GM12878 (cell line): ENCODE data around the gene CEP131. TPM values are rescaled to one million over a fixed set of nuclear protein-coding genes. Genes with fewer than 3 reads are reported as not detected.

ENCODE experiments used
- ATAC-seq: fragments of 200-7000 bp; cut with Tn5 transposase; 3 replicates; pipeline ENCODE4 v1.9.1; 2020; ENCODE audit warnings: mild to moderate bottlenecking, moderate library complexity
- BruUV-seq: library from RNA; stranded (reverse); fragments of 400-500 nt; replicated peaks from 2 replicates; lab custom pipeline; 2021; lab: Mats Ljungman, UMichigan
- CTCF ChIA-PET: fragments of 300-600 bp; sonication (Branson Sonifier 250); formaldehyde crosslinking; extraction: SDS; loops from one replicate; lab custom pipeline; 2021; ENCODE audit warnings: inconsistent platforms; lab: Yijun Ruan, JAX
- POLR2A ChIA-PET: fragments of 350-600 bp; formaldehyde crosslinking; extraction: SDS; loops from one replicate; lab custom pipeline; 2021; ENCODE audit warnings: inconsistent platforms; lab: Charles Lee
- RAD21 ChIA-PET: fragments of 300-600 bp; sonication (Branson Sonifier 250); formaldehyde crosslinking; loops from one replicate; lab custom pipeline; 2023; ENCODE audit warnings: antibody characterized with exemption; ENCODE audit not compliant: unreplicated experiment; lab: Charles Lee
- SMC1A ChIA-PET: fragments of 300-600 bp; sonication (Branson Sonifier 250); formaldehyde crosslinking; loops from one replicate; lab custom pipeline; 2023; ENCODE audit not compliant: unreplicated experiment, uncharacterized antibody; lab: Charles Lee
- DNase-seq: peaks from one replicate; pipeline ENCODE4 v3.0.0-alpha.2; 2011; ENCODE audit warnings: low read depth, low spot score
- FAIRE-seq: peaks from 3 replicates; lab custom pipeline; 2011; peaks lifted over from hg19 to GRCh38; lab: Jason Lieb, UNC
- H2AFZ ChIP-seq: 2 replicates; pipeline ENCODE4 v1.6.0; 2011; ENCODE audit warnings: low read depth, low read length, control low read depth; ENCODE audit not compliant: control insufficient read depth
- H3K27ac ChIP-seq: 2 replicates; pipeline ENCODE4 v1.5.1; 2011; ENCODE audit warnings: control low read depth; ENCODE audit not compliant: control insufficient read depth, insufficient read depth
- H3K27me3 ChIP-seq, 2 experiments: replicated peaks in 1 of 2; 2 replicates each; pipeline versions ENCODE4 v1.6.0 to v1.6.1; 2011; ENCODE audit warnings: low read length in 1 of 2; ENCODE audit not compliant: control insufficient read depth in 2 of 2, insufficient read depth in 2 of 2
- H3K36me3 ChIP-seq, 2 experiments: 2 replicates each; pipeline ENCODE4 v1.5.1; 2011; ENCODE audit warnings: low read length in 1 of 2; ENCODE audit not compliant: control insufficient read depth in 2 of 2, insufficient read depth in 2 of 2
- H3K4me1 ChIP-seq: 2 replicates; pipeline ENCODE4 v1.6.1; 2011; ENCODE audit warnings: mild to moderate bottlenecking, low read length, moderate library complexity, mixed read lengths; ENCODE audit not compliant: control insufficient read depth, insufficient read depth
- H3K4me2 ChIP-seq: 2 replicates; pipeline ENCODE4 v1.6.0; 2011; ENCODE audit warnings: control low read depth; ENCODE audit not compliant: control insufficient read depth, insufficient read depth
- H3K4me3 ChIP-seq: fragments of 200-600 bp; sonication (generic); 2 replicates; pipeline ENCODE4 v1.5.1; 2016
- H3K79me2 ChIP-seq: 2 replicates; pipeline ENCODE4 v1.6.0; 2011; ENCODE audit warnings: low read length; ENCODE audit not compliant: control insufficient read depth, insufficient read depth
- H3K9ac ChIP-seq: 2 replicates; pipeline ENCODE4 v1.8.0; 2011; ENCODE audit warnings: low read length, control low read depth, mixed read lengths; ENCODE audit not compliant: control insufficient read depth, insufficient read depth
- H3K9me3 ChIP-seq: replicated peaks from 3 replicates; pipeline ENCODE4 v1.5.1; 2011; ENCODE audit warnings: mild to moderate bottlenecking, low read length; ENCODE audit not compliant: control insufficient read depth, insufficient read depth
- H4K20me1 ChIP-seq: 2 replicates; pipeline ENCODE4 v1.6.0; 2011; ENCODE audit not compliant: control insufficient read depth, insufficient read depth
- ATF2 ChIP-seq: IDR thresholded peaks from 2 replicates; pipeline ENCODE4 v1.6.1; 2012; ENCODE audit warnings: low read length, inconsistent platforms
- BACH1 ChIP-seq: fragments of 450-650 bp; IDR thresholded peaks from 2 replicates; pipeline ENCODE4 v1.6.1; 2017; ENCODE audit warnings: mild to moderate bottlenecking, borderline replicate concordance
- BMI1 ChIP-seq: fragments of 450-650 bp; IDR thresholded peaks from 2 replicates; pipeline ENCODE4 v1.6.1; 2016; ENCODE audit warnings: mild to moderate bottlenecking, moderate library complexity, borderline replicate concordance
- CBFB ChIP-seq: IDR thresholded peaks from 2 replicates; pipeline ENCODE4 v1.6.1; 2016; ENCODE audit warnings: antibody characterized with exemption, low read depth
- CBX5 ChIP-seq: sonication (generic); IDR thresholded peaks from 2 replicates; pipeline ENCODE4 v1.6.1; 2016; ENCODE audit warnings: low read depth, moderate library complexity, mild to moderate bottlenecking, inconsistent platforms
- CREB1 ChIP-seq: IDR thresholded peaks from 2 replicates; pipeline ENCODE4 v1.6.1; 2012; ENCODE audit warnings: low read depth, mild to moderate bottlenecking, inconsistent platforms
- ETV6 ChIP-seq, 2 experiments: fragments of 450-650 bp in 1 of 2; IDR thresholded peaks in 1 of 2; conservative IDR thresholded peaks in 1 of 2; 2 replicates each; pipeline ENCODE4 v1.6.1; 2014; ENCODE audit warnings: antibody characterized with exemption in 1 of 2, borderline replicate concordance in 1 of 2, low read depth in 1 of 2, mild to moderate bottlenecking in 1 of 2, moderate library complexity in 1 of 2
- FOS ChIP-seq: IDR thresholded peaks from 3 replicates; pipeline ENCODE4 v1.6.1; 2011; ENCODE audit warnings: borderline replicate concordance; ENCODE audit not compliant: insufficient read length; ENCODE audit errors: extremely low read depth
- GATAD2B ChIP-seq: fragments of 450-650 bp; conservative IDR thresholded peaks from 2 replicates; pipeline ENCODE4 v1.6.1; 2017; ENCODE audit warnings: low read depth, mild to moderate bottlenecking, moderate library complexity
- KDM1A ChIP-seq: fragments of 200-600 bp; sonication (generic); IDR thresholded peaks from 2 replicates; pipeline ENCODE4 v1.6.1; 2016; ENCODE audit warnings: borderline replicate concordance
- MEF2B ChIP-seq: fragments of 450-650 bp; IDR thresholded peaks from 2 replicates; pipeline ENCODE4 v1.6.1; 2018; ENCODE audit warnings: mild to moderate bottlenecking, moderate library complexity; ENCODE audit not compliant: partially characterized antibody, poor library complexity, severe bottlenecking
- STAT1 ChIP-seq: fragments of 450-650 bp; conservative IDR thresholded peaks from 2 replicates; pipeline ENCODE4 v1.6.1; 2014; ENCODE audit warnings: antibody characterized with exemption, mild to moderate bottlenecking
- TCF12 ChIP-seq: IDR thresholded peaks from 2 replicates; pipeline ENCODE4 v1.6.1; 2011; ENCODE audit warnings: low read depth, mild to moderate bottlenecking, low read length
- USF2 ChIP-seq: IDR thresholded peaks from 2 replicates; pipeline ENCODE4 v1.6.1; 2011; ENCODE audit warnings: low read depth, low read length, improper control_type of control experiment, borderline replicate concordance
- YBX1 ChIP-seq: fragments of 450-650 bp; IDR thresholded peaks from 2 replicates; pipeline ENCODE4 v1.6.1; 2016; ENCODE audit warnings: antibody characterized with exemption
- ZBED1 ChIP-seq: IDR thresholded peaks from 2 replicates; pipeline ENCODE4 v1.6.1; 2016; ENCODE audit warnings: borderline replicate concordance
- ZNF217 ChIP-seq: fragments of 450-650 bp; IDR thresholded peaks from 2 replicates; pipeline ENCODE4 v1.6.1; 2017; ENCODE audit warnings: antibody characterized with exemption, mild to moderate bottlenecking
- ZNF592 ChIP-seq: fragments of 450-650 bp; IDR thresholded peaks from 2 replicates; pipeline ENCODE4 v1.6.1; 2017; ENCODE audit warnings: mild to moderate bottlenecking, moderate library complexity
- WGBS: methylation state at CpG from one replicate; pipeline ENCODE4 v1.1.6; 2016; ENCODE audit warnings: low lambda C conversion rate; ENCODE audit not compliant: insufficient replicate concordance, insufficient coverage; ENCODE audit errors: missing lambda C conversion rate; 5-methylcytosine and 5-hydroxymethylcytosine counted together
- in situ Hi-C: fragments of 300-500 bp; cut with MboI; formaldehyde crosslinking; loops from 9 replicates; pipeline ENCODE4 v1.14.3; 2018; ENCODE audit warnings: mixed read lengths
- intact Hi-C: fragments of 100-400 bp; cut with micrococcal nuclease; formaldehyde crosslinking; loops from one replicate; pipeline ENCODE4 v1.14.2; 2022; ENCODE audit not compliant: unreplicated experiment
- polyA plus RNA-seq, 11 experiments: library from polyadenylated mRNA; depleted of rRNA in 4 of 11; unstranded in 6 of 11; stranded (reverse) in 5 of 11; fragments of >200 nt; fragmentation: Nextera tagmentation in 4 of 11; fragmentation: Illumina TruSeq in 1 of 11; extraction: Ambion mirVana in 4 of 11; extraction: Trizol in 1 of 11; gene quantifications; 1 replicate in 1 of 11; 2 replicates in 10 of 11; pipeline versions ENCODE4 v1.2.1 to v1.2.3, GENCODE V29; 2011 to 2016; ENCODE audit warnings: inconsistent platforms in 2 of 11, missing spikeins in 2 of 11, low read depth in 1 of 11
- total RNA-seq, 4 experiments: library from RNA; depleted of rRNA in 3 of 4; stranded (reverse); fragments of >200 nt in 3 of 4; fragmentation: Illumina TruSeq in 1 of 4; extraction: Trizol in 1 of 4; gene quantifications; 2 replicates each; pipeline versions ENCODE4 v1.2.1 to v1.2.3, GENCODE V29; 2013 to 2021

The CEP131 gene
- total and polyA plus RNA-seq, 10 of the 15 experiments (the other 5 are each of a cell fraction or from before 2014, with no cell fraction given): 0.05 to 17.3 (median 6.7) TPM

- no peak for TF ChIP-seq ZNF592
- TF ChIP-seq KDM1A: no peak
- TF ChIP-seq ZNF217: no peak
- no peak for TF ChIP-seq MEF2B
- no peak for TF ChIP-seq TCF12
- TF ChIP-seq BMI1: no peak
- TF ChIP-seq USF2: no peak
These were observed 42.9 kb downstream of the CEP131 start (continued) for GRCh38 chr17:81179861-81180260.

- Histone ChIP-seq H3K9ac (no peak overlapping the region), H3K27me3 (no peaks in the 10 kb centered on the region), H3K9me3 (no peaks in the 10 kb centered on the region; the same call in 2 of the 3 replicates), H3K27ac (no peak overlapping the region), H3K79me2 (no peaks in the 10 kb centered on the region), H2AFZ (no peak overlapping the region), H3K4me1 (no peaks in the 10 kb centered on the region), H3K4me2 (no peak overlapping the region), H3K4me3 (no peak overlapping the region), H3K36me3 (no peaks in the 10 kb centered on the region), H4K20me1 (no peaks in the 10 kb centered on the region)
- intact Hi-C loops (no loop called here), in situ Hi-C loops (no loop called here)
- no TSS peak for BruUV-seq
- DNase-seq (no peak), ATAC-seq (no peak; the same call in 2 of the 3 replicates), FAIRE-seq (no peak)
- ChIA-PET POLR2A (no interaction called here), RAD21 (no interaction called here), SMC1A (no interaction called here), CTCF (no interaction called here)
- 13% methylated on average over 9 of the region's 9 CpGs for WGBS
- TF ChIP-seq CBFB (no peak), CREB1 (no peak), ZBED1 (no peak), GATAD2B (no peak), ATF2 (no peak), BACH1 (no peak), ETV6 (conservative IDR thresholded peaks at IDR 0.05 in 1 of 2, IDR thresholded peaks at IDR 0.05 in 1 of 2; ENCODE audit: borderline replicate concordance in 1 of 2, low read depth in 1 of 2) (no peak), FOS (no peak), CBX5 (no peak), STAT1 (no peak), YBX1 (no peak)
These were observed 43.5 kb downstream of the CEP131 start for GRCh38 chr17:81179220-81179619.
